ENCODE measurements around the gene CCNJL.

DNA sequence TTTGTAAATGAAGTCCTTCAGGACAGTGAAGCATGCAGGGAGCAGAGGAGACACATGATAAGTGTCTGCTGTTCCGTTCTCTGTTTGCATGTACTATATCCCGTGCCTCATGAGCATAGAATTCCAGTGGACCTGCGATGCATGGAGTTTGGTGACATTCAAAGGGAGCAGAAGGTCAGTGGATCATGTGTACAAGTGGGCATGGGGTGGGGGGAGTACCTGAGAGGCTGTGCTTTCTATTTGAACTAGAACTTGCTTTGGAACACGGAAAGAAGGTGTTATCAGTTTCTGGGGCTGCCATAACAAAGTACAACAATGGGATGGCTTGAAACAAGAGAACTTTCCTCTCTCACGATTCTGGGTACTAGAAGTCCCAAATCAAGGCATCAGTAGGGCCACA lies 5.1 kb upstream of the CCNJL start:
- TF ChIP-seq TAF1 (IDR thresholded peaks at IDR 0.05; ENCODE audit: low read depth, low read length): no peak
- no peak for TF ChIP-seq POLR2AphosphoS5 (IDR thresholded peaks at IDR 0.05; ENCODE audit: low read depth, low read length)
- TF ChIP-seq POLR2A (IDR thresholded peaks at IDR 0.05; ENCODE audit: low read depth, low read length): no peak
- TF ChIP-seq SPI1 (IDR thresholded peaks at IDR 0.05; ENCODE audit: low read depth, low read length): no peak
- no peak for TF ChIP-seq POU2F2 (IDR thresholded peaks at IDR 0.05; ENCODE audit: low read depth, low read length)
- TF ChIP-seq PAX5 (IDR thresholded peaks at IDR 0.05; ENCODE audit: insufficient read depth, low read length, severe bottlenecking): no peak
